Endothelial cell of umbilical vein (primary cell): ENCODE data around the gene TOB1. TPM values are rescaled to one million over a fixed set of nuclear protein-coding genes. Genes with fewer than 3 reads are reported as not detected.

Source experiments
- BruUV-seq: library from RNA; stranded (reverse); fragments of 400-500 nt; replicated peaks from 2 replicates; lab custom pipeline; 2021; lab: Mats Ljungman, UMichigan
- CTCF ChIA-PET: fragments of 300-600, 350-600 bp; sonication (Branson Sonifier 250); formaldehyde crosslinking; loops from one replicate; lab custom pipeline; 2021; ENCODE audit warnings: antibody characterized with exemption, inconsistent platforms; lab: Charles Lee
- POLR2A ChIA-PET: fragments of 300-600, 350-600 bp; sonication (Branson Sonifier 250); formaldehyde crosslinking; loops from one replicate; lab custom pipeline; 2021; ENCODE audit warnings: antibody characterized with exemption, inconsistent platforms; lab: Charles Lee
- DNase-seq: peaks from one replicate; pipeline ENCODE4 v3.0.0-alpha.2; 2011; ENCODE audit warnings: low read depth, low spot score
- FAIRE-seq: peaks from 2 replicates; lab custom pipeline; 2011; peaks lifted over from hg19 to GRCh38; lab: Jason Lieb, UNC
- H2AFZ ChIP-seq: 2 replicates; pipeline ENCODE4 v1.6.0; 2012; ENCODE audit warnings: low read depth, low read length, control low read depth, inconsistent platforms
- H3K27ac ChIP-seq: 2 replicates; pipeline ENCODE4 v1.5.1; 2011; ENCODE audit warnings: low read depth, mild to moderate bottlenecking, control low read depth, low read length, moderate library complexity; ENCODE audit not compliant: insufficient read depth
- H3K27me3 ChIP-seq, 2 experiments: 2 replicates each; pipeline versions ENCODE4 v1.6.0 to v1.6.1; 2011; ENCODE audit warnings: low read length in 2 of 2, mixed read lengths in 1 of 2; ENCODE audit not compliant: control insufficient read depth in 2 of 2, insufficient read depth in 2 of 2
- H3K36me3 ChIP-seq, 2 experiments: 2 replicates in 1 of 2; 3 replicates in 1 of 2; pipeline ENCODE4 v1.5.1; 2011; ENCODE audit warnings: low read length in 2 of 2, mild to moderate bottlenecking in 1 of 2, moderate library complexity in 1 of 2; ENCODE audit not compliant: control insufficient read depth in 2 of 2, insufficient read depth in 2 of 2; ENCODE audit errors: extremely low read depth in 1 of 2
- H3K4me1 ChIP-seq: 3 replicates; pipeline ENCODE4 v1.5.1; 2011; ENCODE audit warnings: mild to moderate bottlenecking, low read length; ENCODE audit not compliant: control insufficient read depth, insufficient read depth; ENCODE audit errors: extremely low read depth
- H3K4me2 ChIP-seq: 2 replicates; pipeline ENCODE4 v1.6.1; 2011; ENCODE audit warnings: low read length, control low read depth, mixed read lengths; ENCODE audit not compliant: insufficient read depth
- H3K4me3 ChIP-seq, 3 experiments: fragments of 200-600 bp in 1 of 3; sonication (generic), shearing (Covaris generic) in 1 of 3; replicated peaks in 1 of 3; 2 replicates each; pipeline ENCODE4 v1.5.1; 2011 to 2016; ENCODE audit warnings: control low read depth in 3 of 3, low read length in 3 of 3, mild to moderate bottlenecking in 2 of 3, inconsistent platforms in 1 of 3, low read depth in 1 of 3, moderate library complexity in 1 of 3; ENCODE audit not compliant: insufficient read depth in 1 of 3
- H3K79me2 ChIP-seq: 2 replicates; pipeline ENCODE4 v1.6.0; 2012; ENCODE audit warnings: low read length, inconsistent platforms; ENCODE audit not compliant: control insufficient read depth, insufficient read depth
- H3K9ac ChIP-seq: replicated peaks from 2 replicates; pipeline ENCODE3; 2011; ENCODE audit warnings: low read length, control low read depth; ENCODE audit not compliant: insufficient read depth; ENCODE audit errors: extremely low read depth
- H3K9me1 ChIP-seq: replicated peaks from 3 replicates; pipeline ENCODE4 v1.6.0; 2011; ENCODE audit warnings: mild to moderate bottlenecking, low read length; ENCODE audit not compliant: control insufficient read depth, insufficient read depth; ENCODE audit errors: extremely low read depth
- H3K9me3 ChIP-seq: replicated peaks from 2 replicates; pipeline ENCODE4 v1.5.1; 2012; ENCODE audit warnings: low read length, inconsistent platforms; ENCODE audit not compliant: control insufficient read depth, insufficient read depth
- H4K20me1 ChIP-seq: replicated peaks from 2 replicates; pipeline ENCODE3; 2011; ENCODE audit warnings: mild to moderate bottlenecking, low read length; ENCODE audit not compliant: control insufficient read depth, insufficient read depth; ENCODE audit errors: extremely low read depth
- CTCF ChIP-seq, 2 donors: IDR thresholded peaks; 1 replicate in 1 of 2; 2 replicates in 1 of 2; pipeline ENCODE4 v1.5.1; 2011; ENCODE audit warnings: low read length in 2 of 2, mild to moderate bottlenecking in 2 of 2, moderate library complexity in 2 of 2, control low read depth in 1 of 2, inconsistent platforms in 1 of 2, low read depth in 1 of 2; ENCODE audit not compliant: insufficient read depth in 1 of 2; ENCODE audit errors: extremely low read depth in 1 of 2
- EZH2 ChIP-seq: IDR thresholded peaks from 2 replicates; pipeline ENCODE4 v1.6.1; 2012; ENCODE audit warnings: borderline replicate concordance, low read depth, mild to moderate bottlenecking, moderate library complexity, low read length, inconsistent platforms; ENCODE audit not compliant: severe bottlenecking
- FOS ChIP-seq: IDR thresholded peaks from 2 replicates; pipeline ENCODE4 v1.6.1; 2011; ENCODE audit warnings: mild to moderate bottlenecking, low read length, moderate library complexity, borderline replicate concordance; ENCODE audit not compliant: insufficient read depth
- GATA2 ChIP-seq: IDR thresholded peaks from 2 replicates; pipeline ENCODE4 v1.7.0; 2011; ENCODE audit warnings: low read depth, mild to moderate bottlenecking, moderate library complexity, mixed read lengths, low read length; ENCODE audit not compliant: insufficient read length, insufficient read depth
- JUN ChIP-seq: IDR thresholded peaks from 2 replicates; pipeline ENCODE4 v1.6.1; 2011; ENCODE audit warnings: borderline replicate concordance, low read depth; ENCODE audit not compliant: insufficient read length, insufficient read depth
- MAX ChIP-seq: IDR thresholded peaks from 2 replicates; pipeline ENCODE4 v1.6.1; 2011; ENCODE audit not compliant: insufficient read depth, insufficient read length
- MYC ChIP-seq: IDR thresholded peaks from one replicate; pipeline ENCODE4 v1.6.1; 2011; ENCODE audit warnings: mild to moderate bottlenecking, low read depth, low read length
- POLR2A ChIP-seq: IDR thresholded peaks from 2 replicates; pipeline ENCODE4 v1.6.1; 2012; ENCODE audit warnings: low read depth, mild to moderate bottlenecking, control low read depth, low read length
- POLR2AphosphoS5 ChIP-seq: IDR thresholded peaks from 2 replicates; pipeline ENCODE4 v1.6.1; 2012; ENCODE audit warnings: low read depth, mild to moderate bottlenecking, control low read depth, low read length, moderate library complexity; ENCODE audit not compliant: insufficient read depth
- dilution Hi-C: fragments of 300-500 bp; cut with MboI; formaldehyde crosslinking; loops from one replicate; pipeline ENCODE4 v1.15.0; 2019; ENCODE audit warnings: low sequenced_read_pairs; ENCODE audit not compliant: extremely low pct_ligation_motif_present
- intact Hi-C: fragments of 100-400 bp; cut with micrococcal nuclease; formaldehyde crosslinking; loops from one replicate; pipeline ENCODE4 v1.10.0; 2022
- polyA plus RNA-seq, 4 experiments: library from polyadenylated mRNA; depleted of rRNA in 3 of 4; stranded (reverse) in 3 of 4; unstranded in 1 of 4; fragments of >200 nt; gene quantifications; 2 replicates each; pipeline versions ENCODE4 v1.2.1 to v1.2.3, GENCODE V29; 2011 to 2012; ENCODE audit warnings: missing spikeins in 1 of 4
- total RNA-seq: library from RNA; stranded (reverse); gene quantifications from 2 replicates; pipeline ENCODE4 v1.2.3, GENCODE V29; 2021

Gene TOB1
- total and polyA plus RNA-seq, 2 donors (not counting 3 experiments of a cell fraction or from before 2014, with no cell fraction given), result 3.3 to 12.9 TPM

- H3K27me3 ChIP-seq, result peaks cover 0 to 2% of the 10 kb centered on the region in 2 experiments
- intact Hi-C loops, result no loop called here
- no peak for FAIRE-seq
Measured at GRCh38 chr17:50832864-50833381, 33.2 kb downstream of the TOB1 start.

More at GRCh38 chr17:50832864-50833381, 33.2 kb downstream of the TOB1 start:
- H3K27ac ChIP-seq, result no peak overlapping the region
- no peak overlapping the region for H3K4me2 ChIP-seq
- H2AFZ ChIP-seq, result no peak overlapping the region
- dilution Hi-C loops, result no loop called here
- no peaks in the 10 kb centered on the region for H3K79me2 ChIP-seq
- POLR2A ChIA-PET, result no interaction called here
- H4K20me1 ChIP-seq, result no peaks in the 10 kb centered on the region
- H3K4me3 ChIP-seq, result no peak overlapping the region
- no peak overlapping the region for H3K9ac ChIP-seq
- H3K9me3 ChIP-seq, result no peaks in the 10 kb centered on the region
- CTCF ChIA-PET, result interaction anchor here (1.1 to 3.7 kb wide), 2 partner anchors 16 to 20 kb away, joined by 3 to 16 read pairs; no protein-coding TSS in a partner anchor
- BruUV-seq, result no TSS peak
- H3K4me1 ChIP-seq, result no peaks in the 10 kb centered on the region
- H3K36me3 ChIP-seq, result no peaks in the 10 kb centered on the region
- TF ChIP-seq CTCF (IDR thresholded peaks at IDR 0.05; ENCODE audit: extremely low read depth in 1 of 2, insufficient read depth in 1 of 2, low read depth in 1 of 2, low read length in 2 of 2) (no peak), FOS (no peak), POLR2A (no peak), POLR2AphosphoS5 (no peak), EZH2 (no peak), GATA2 (no peak), MYC (no peak), MAX (no peak), JUN (no peak)
- no peak for DNase-seq
- no peaks in the 10 kb centered on the region for H3K9me1 ChIP-seq
